Liver (tissue), 9 donors: ENCODE measurements around the gene C11orf58. TPM values are rescaled to one million over a fixed set of nuclear protein-coding genes. Genes with fewer than 3 reads are reported as not detected.
A peak's percentile ranks its signal among the peaks of the same experiment; 100 is the strongest.

ENCODE experiments used
- DNase-seq: peaks from one replicate; pipeline ENCODE4 v3.0.0-alpha.2; 2017; ENCODE audit warnings: low spot score
- H3K27ac ChIP-seq, 2 donors: one replicate each; pipeline ENCODE4 v1.7.0; 2013; ENCODE audit warnings: inconsistent platforms in 2 of 2, low read length in 2 of 2, control low read depth in 1 of 2, low read depth in 1 of 2, mild to moderate bottlenecking in 1 of 2
- H3K27me3 ChIP-seq, 4 donors: one replicate each; pipeline versions ENCODE4 v1.6.1 to v1.7.0; 2013; ENCODE audit warnings: low read length in 3 of 4, inconsistent platforms in 1 of 4, mild to moderate bottlenecking in 1 of 4, moderate library complexity in 1 of 4; ENCODE audit not compliant: control insufficient read depth in 4 of 4, insufficient read depth in 4 of 4
- H3K36me3 ChIP-seq, 4 donors: one replicate each; pipeline versions ENCODE4 v1.6.1 to v1.7.0; 2013; ENCODE audit warnings: low read length in 3 of 4, mild to moderate bottlenecking in 3 of 4, low read depth in 1 of 4, moderate library complexity in 1 of 4; ENCODE audit not compliant: control insufficient read depth in 4 of 4, insufficient read depth in 3 of 4
- H3K4me1 ChIP-seq, 4 donors: one replicate each; pipeline versions ENCODE4 v1.6.1 to v1.7.0; 2013; ENCODE audit warnings: low read length in 3 of 4, mild to moderate bottlenecking in 3 of 4, moderate library complexity in 1 of 4; ENCODE audit not compliant: control insufficient read depth in 4 of 4, insufficient read depth in 4 of 4
- H3K4me3 ChIP-seq, 3 donors: one replicate each; pipeline versions ENCODE4 v1.6.1 to v1.7.0; 2013; ENCODE audit warnings: low read length in 3 of 3, control low read depth in 1 of 3, low read depth in 1 of 3, mild to moderate bottlenecking in 1 of 3
- H3K9ac ChIP-seq, 2 donors: one replicate each; pipeline ENCODE4 v1.7.0; 2013; ENCODE audit warnings: low read length in 2 of 2, mild to moderate bottlenecking in 2 of 2, moderate library complexity in 2 of 2, control low read depth in 1 of 2, low read depth in 1 of 2
- H3K9me3 ChIP-seq, 4 donors: one replicate each; pipeline versions ENCODE4 v1.6.1 to v1.7.0; 2013; ENCODE audit warnings: low read length in 3 of 4; ENCODE audit not compliant: control insufficient read depth in 4 of 4
- ATF3 ChIP-seq: IDR thresholded peaks from 2 replicates; pipeline ENCODE4 v1.6.1; 2016; ENCODE audit warnings: antibody characterized with exemption
- CTCF ChIP-seq: fragments of 150-350 bp; IDR thresholded peaks from 2 replicates; pipeline ENCODE4 v1.5.1; 2017; ENCODE audit warnings: improper control_type of control experiment, low read depth, low read length; ENCODE audit not compliant: missing input control
- EGR1 ChIP-seq, 2 donors: IDR thresholded peaks; 2 replicates each; pipeline ENCODE4 v1.6.1; 2016 to 2018; ENCODE audit warnings: antibody characterized with exemption in 2 of 2, low read depth in 2 of 2
- FOXA1 ChIP-seq: IDR thresholded peaks from 2 replicates; pipeline ENCODE4 v1.6.1; 2016; ENCODE audit warnings: antibody characterized with exemption
- FOXA2 ChIP-seq: IDR thresholded peaks from 2 replicates; pipeline ENCODE4 v1.6.1; 2016; ENCODE audit warnings: antibody characterized with exemption
- GABPA ChIP-seq, 2 donors: IDR thresholded peaks in 1 of 2; conservative IDR thresholded peaks in 1 of 2; 2 replicates each; pipeline ENCODE4 v1.6.1; 2016; ENCODE audit warnings: antibody characterized with exemption in 2 of 2, mild to moderate bottlenecking in 1 of 2, moderate library complexity in 1 of 2
- HNF4A ChIP-seq, 2 donors: conservative IDR thresholded peaks; 2 replicates each; pipeline ENCODE4 v1.6.1; 2016; ENCODE audit warnings: antibody characterized with exemption in 2 of 2, mild to moderate bottlenecking in 2 of 2
- HNF4G ChIP-seq: IDR thresholded peaks from 2 replicates; pipeline ENCODE4 v1.6.1; 2016; ENCODE audit warnings: antibody characterized with exemption
- JUND ChIP-seq, 2 donors: IDR thresholded peaks; 2 replicates each; pipeline ENCODE4 v1.6.1; 2016; ENCODE audit warnings: antibody characterized with exemption in 2 of 2
- MAX ChIP-seq: IDR thresholded peaks from 2 replicates; pipeline ENCODE4 v1.6.1; 2016; ENCODE audit warnings: antibody characterized with exemption
- NR2F2 ChIP-seq: IDR thresholded peaks from 2 replicates; pipeline ENCODE4 v1.6.1; 2016; ENCODE audit warnings: antibody characterized with exemption
- RAD21 ChIP-seq, 2 donors: IDR thresholded peaks; 2 replicates each; pipeline ENCODE4 v1.6.1; 2016; ENCODE audit warnings: antibody characterized with exemption in 2 of 2, mild to moderate bottlenecking in 2 of 2
- REST ChIP-seq: IDR thresholded peaks from 2 replicates; pipeline ENCODE4 v1.6.1; 2016; ENCODE audit warnings: antibody characterized with exemption, mild to moderate bottlenecking
- RXRA ChIP-seq, 2 donors: IDR thresholded peaks; 2 replicates each; pipeline ENCODE4 v1.6.1; 2017 to 2018; ENCODE audit warnings: antibody characterized with exemption in 2 of 2, mild to moderate bottlenecking in 1 of 2
- SP1 ChIP-seq: IDR thresholded peaks from 2 replicates; pipeline ENCODE4 v1.6.1; 2018; ENCODE audit warnings: antibody characterized with exemption, mild to moderate bottlenecking
- TAF1 ChIP-seq: conservative IDR thresholded peaks from 2 replicates; pipeline ENCODE4 v1.6.1; 2016; ENCODE audit warnings: antibody characterized with exemption, mild to moderate bottlenecking
- YY1 ChIP-seq: IDR thresholded peaks from 2 replicates; pipeline ENCODE4 v1.6.1; 2016; ENCODE audit warnings: antibody characterized with exemption, mild to moderate bottlenecking
- ZBTB33 ChIP-seq: IDR thresholded peaks from 2 replicates; pipeline ENCODE4 v1.6.1; 2016; ENCODE audit warnings: antibody characterized with exemption
- WGBS: extraction: QIAGEN DNeasy Blood & Tissue Kit; methylation state at CpG from one replicate; pipeline ENCODE4 v1.1.7; 2013; 5-methylcytosine and 5-hydroxymethylcytosine counted together
- polyA plus RNA-seq, 2 donors: library from polyadenylated mRNA; stranded (reverse) in 1 of 2; unstranded in 1 of 2; fragments of 200-250 nt in 1 of 2; fragments of >200 nt in 1 of 2; fragmentation: Nextera tagmentation in 1 of 2; extraction: Ambion mirVana in 1 of 2; gene quantifications; one replicate each; pipeline versions ENCODE4 v1.2.1 to v1.2.3, GENCODE V29; 2013 to 2015
- total RNA-seq, 2 donors: library from RNA; depleted of rRNA; stranded (reverse); fragments of >200 nt; gene quantifications; one replicate each; pipeline ENCODE4 v1.2.3, GENCODE V29; 2014
- donor health status: healthy.
- donor health status: healthy.
- donor health status: healthy.
- donor health status: healthy.
- donor health status: healthy.

C11orf58 gene
- total and polyA plus RNA-seq, 4 donors = 54.6 to 106 (median 101) TPM

GRCh38 chr11:16804104-16804947, 65.9 kb downstream of the C11orf58 start (continued):
- peak in 1 of 2 donors; percentile 38 for TF ChIP-seq GABPA (IDR thresholded peaks at IDR 0.05 in 1 of 2, conservative IDR thresholded peaks at IDR 0.05 in 1 of 2)
- peak in 1 of 2 donors; percentile 71 for TF ChIP-seq EGR1 (IDR thresholded peaks at IDR 0.05; ENCODE audit: low read depth in 2 of 2)
- peak; percentile 33 for TF ChIP-seq HNF4G
- TF ChIP-seq REST = peak; percentile 66

GRCh38 chr11:16805938-16806337, 67.5 kb downstream of the C11orf58 start:
- H3K9me3 ChIP-seq = no peaks in the 10 kb centered on the region
- 46% methylated on average over 8 of the region's 8 CpGs for WGBS
- peak overlapping the region; percentile 47 to 83 for H3K27ac ChIP-seq
- DNase-seq = no peak
- H3K9ac ChIP-seq = peak overlapping the region in 1 of 2 donors; percentile 9
- H3K36me3 ChIP-seq = peaks cover 0 to 11% (median 0%) of the 10 kb centered on the region in 4 donors
- H3K4me3 ChIP-seq = no peak overlapping the region
- no peaks in the 10 kb centered on the region for H3K27me3 ChIP-seq
- TF ChIP-seq YY1 (no peak), MAX (no peak), TAF1 (no peak), CTCF (no peak), REST (no peak), GABPA (IDR thresholded peaks at IDR 0.05 in 1 of 2, conservative IDR thresholded peaks at IDR 0.05 in 1 of 2) (no peak), FOXA2 (peak; percentile 13), EGR1 (IDR thresholded peaks at IDR 0.05; ENCODE audit: low read depth in 2 of 2) (no peak), RXRA (IDR thresholded peaks at IDR 0.05) (peak; percentile 77 to 85), ATF3 (no peak), SP1 (peak; percentile 73), HNF4G (no peak), RAD21 (IDR thresholded peaks at IDR 0.05) (peak in 1 of 2 donors; percentile 23), ZBTB33 (no peak), JUND (IDR thresholded peaks at IDR 0.05) (peak in 1 of 2 donors; percentile 35), FOXA1 (no peak), HNF4A (conservative IDR thresholded peaks at IDR 0.05) (peak; percentile 11 to 50), NR2F2 (no peak)
- peaks cover 20 to 44% (median 42%) of the 10 kb centered on the region in 4 donors for H3K4me1 ChIP-seq
